HG03095 (cell line): ENCODE results near the gene TBC1D12.
"Not testable (repeated sequence)": the region's sequence is repeated elsewhere in the genome, so short reads cannot be mapped to it uniquely, and the experiment has no call there.

Experiments
- ATAC-seq: cut with Tn5 transposase; IDR thresholded peaks from one replicate; pipeline ENCODE4 v1.9.1; 2021; ENCODE audit warnings: moderate library complexity; ENCODE audit not compliant: unreplicated experiment

Gene TBC1D12

GRCh38 chr10:94402204-94402842, at the start of gene TBC1D12:
Gene TBC1D12 (plus strand): TSS chr10:94402541. CDS start chr10:94402614, 73 bp downstream.
- peak; percentile 65 for ATAC-seq

- no peak for ATAC-seq
Observed at GRCh38 chr10:94353336-94353735, 49.0 kb upstream of the TBC1D12 start.

GRCh38 chr10:94355841-94356240, 46.5 kb upstream of the TBC1D12 start:
- ATAC-seq, result no peak

- no peak for ATAC-seq
Observed at GRCh38 chr10:94357193-94357592, 45.1 kb upstream of the TBC1D12 start.

- ATAC-seq, result no peak
Observed at GRCh38 chr10:94358480-94358879, 43.9 kb upstream of the TBC1D12 start.

- ATAC-seq, result no peak
Observed at GRCh38 chr10:94361171-94361794, 41.1 kb upstream of the TBC1D12 start.

- ATAC-seq, result peak; percentile 98
Observed at GRCh38 chr10:94362360-94363250, 39.7 kb upstream of the TBC1D12 start, which contains the start of gene NOC3L. Gene NOC3L (minus strand): TSS chr10:94362939. CDS start chr10:94362838, 101 bp downstream.

GRCh38 chr10:94363251-94363565, 39.1 kb upstream of the TBC1D12 start:
- ATAC-seq, result no peak

- no peak for ATAC-seq
Observed at GRCh38 chr10:94364482-94364881, 37.9 kb upstream of the TBC1D12 start.

GRCh38 chr10:94366382-94366781, 36.0 kb upstream of the TBC1D12 start:
- no peak for ATAC-seq

- no peak for ATAC-seq
Observed at GRCh38 chr10:94370501-94370900, 31.8 kb upstream of the TBC1D12 start.

- ATAC-seq, result no peak
Observed at GRCh38 chr10:94375374-94375773, 27.0 kb upstream of the TBC1D12 start.

- ATAC-seq, result no peak
Observed at GRCh38 chr10:94376865-94377264, 25.5 kb upstream of the TBC1D12 start.

GRCh38 chr10:94383530-94383929, 18.8 kb upstream of the TBC1D12 start:
- ATAC-seq, result no peak

GRCh38 chr10:94385733-94386132, 16.6 kb upstream of the TBC1D12 start:
- ATAC-seq, result not testable (repeated sequence)

GRCh38 chr10:94392117-94392516, 10.2 kb upstream of the TBC1D12 start:
- not testable (repeated sequence) for ATAC-seq

- no peak for ATAC-seq
Observed at GRCh38 chr10:94397549-94398370, 4.6 kb upstream of the TBC1D12 start.

GRCh38 chr10:94398762-94399161, 3.6 kb upstream of the TBC1D12 start:
- ATAC-seq, result no peak

- peak; percentile 24 for ATAC-seq
Observed at GRCh38 chr10:94402843-94403379, 570 bp downstream of the TBC1D12 start.

GRCh38 chr10:94403380-94404213, 1.3 kb downstream of the TBC1D12 start:
- ATAC-seq, result peak; percentile 49
